Activated CD8-positive, alpha-beta memory T cell treated with anti-CD3 and anti-CD28 coated beads for 36 hours (primary cell): ENCODE data around the gene PLIN5. TPM values are rescaled to one million over a fixed set of nuclear protein-coding genes. Genes with fewer than 3 reads are reported as not detected.

Experiments
- CTCF ChIA-PET: fragments of 350-600 bp; sonication (Branson Sonifier 250); formaldehyde crosslinking; loops from one replicate; lab custom pipeline; 2021; ENCODE audit warnings: antibody characterized with exemption; lab: Charles Lee
- POLR2A ChIA-PET: fragments of 350-600 bp; sonication (Branson Sonifier 250); formaldehyde crosslinking; loops from one replicate; lab custom pipeline; 2021; ENCODE audit warnings: antibody characterized with exemption; lab: Charles Lee
- total RNA-seq, 2 experiments: library from RNA; stranded (reverse); gene quantifications; one replicate each; pipeline ENCODE4 v1.2.3, GENCODE V29; 2021

Gene PLIN5
- total RNA-seq, result not detected

- POLR2A ChIA-PET, result no interaction called here
Observed at GRCh38 chr19:4534836-4535658, at the start of gene PLIN5. TSS of gene PLIN5 (minus strand) at chr19:4535224. CDS start at chr19:4534074, 1,150 bp downstream.

GRCh38 chr19:4583961-4584669 lies 49.1 kb upstream of the PLIN5 start:
- POLR2A ChIA-PET, result no interaction called here
- CTCF ChIA-PET, result interaction anchor here (0.5 to 1.4 kb wide), 4 partner anchors 14 to 176 kb away, joined by 3 to 5 read pairs (median 4); no protein-coding TSS in a partner anchor

More at GRCh38 chr19:4534836-4535658, at the start of gene PLIN5:
- CTCF ChIA-PET, result interaction anchor here (1.4 to 2.3 kb wide), 2 partner anchors 10 to 11 kb away, joined by 5 to 7 read pairs; no protein-coding TSS in a partner anchor

- POLR2A ChIA-PET, result no interaction called here
- CTCF ChIA-PET, result interaction anchor here (1.3 kb wide), 1 partner anchor 53 kb away, joined by 6 read pairs; no protein-coding TSS in a partner anchor
Observed at GRCh38 chr19:4582980-4583842, 48.2 kb upstream of the PLIN5 start.

- CTCF ChIA-PET, result interaction anchor here (1.3 kb wide), 1 partner anchor 54 kb away, joined by 6 read pairs; no protein-coding TSS in a partner anchor
- POLR2A ChIA-PET, result no interaction called here
Observed at GRCh38 chr19:4581666-4582553, 46.9 kb upstream of the PLIN5 start.

GRCh38 chr19:4580961-4581665 lies 46.1 kb upstream of the PLIN5 start:
- ChIA-PET POLR2A (no interaction called here), CTCF (no interaction called here)

- ChIA-PET CTCF (interaction anchor here (3.2 kb wide), 1 partner anchor 56 kb away, joined by 9 read pairs; no protein-coding TSS in a partner anchor), POLR2A (interaction anchor here (0.5 kb wide), 1 partner anchor 8 kb away, joined by 4 read pairs; no protein-coding TSS in a partner anchor)
Observed at GRCh38 chr19:4580021-4580901, 45.2 kb upstream of the PLIN5 start.

- ChIA-PET POLR2A (no interaction called here), CTCF (interaction anchor here (3.2 kb wide), 1 partner anchor 57 kb away, joined by 9 read pairs; no protein-coding TSS in a partner anchor)
Observed at GRCh38 chr19:4579389-4579788, 44.4 kb upstream of the PLIN5 start.

- ChIA-PET CTCF (interaction anchor here (3.2 kb wide), 1 partner anchor 57 kb away, joined by 9 read pairs; no protein-coding TSS in a partner anchor), POLR2A (no interaction called here)
Observed at GRCh38 chr19:4578552-4579248, 43.7 kb upstream of the PLIN5 start.

GRCh38 chr19:4577020-4577782 lies 42.2 kb upstream of the PLIN5 start:
- ChIA-PET POLR2A (no interaction called here), CTCF (interaction anchor here (1.6 to 3.2 kb wide), 3 partner anchors 52 to 59 kb away, joined by 4 to 21 read pairs (median 9); no protein-coding TSS in a partner anchor)

GRCh38 chr19:4576016-4576933 lies 41.3 kb upstream of the PLIN5 start:
- ChIA-PET POLR2A (no interaction called here), CTCF (interaction anchor here (0.9 to 2.2 kb wide), 6 partner anchors 11 to 518 kb away, joined by 3 to 21 read pairs (median 4); no protein-coding TSS in a partner anchor)

GRCh38 chr19:4575267-4576015 lies 40.4 kb upstream of the PLIN5 start:
- CTCF ChIA-PET, result interaction anchor here (0.7 to 2.2 kb wide), 7 partner anchors 12 to 517 kb away, joined by 3 to 21 read pairs (median 3); no protein-coding TSS in a partner anchor

GRCh38 chr19:4573682-4574081 lies 38.7 kb upstream of the PLIN5 start:
- ChIA-PET POLR2A (interaction anchor here (0.7 kb wide), 1 partner anchor 317 kb away, joined by 4 read pairs; no protein-coding TSS in a partner anchor), CTCF (interaction anchor here (0.7 to 3.1 kb wide), 2 partner anchors 60 to 1126 kb away, joined by 3 to 9 read pairs; no protein-coding TSS in a partner anchor)

More at GRCh38 chr19:4575267-4576015, 40.4 kb upstream of the PLIN5 start:
- POLR2A ChIA-PET, result no interaction called here
